KMS-11 (cell line): Measurements from ENCODE around the gene CIPC.

Experiments used
- H2AFZ ChIP-seq: fragments of 200-600 bp; sonication (generic); 2 replicates; pipeline ENCODE4 v1.6.1; 2016; ENCODE audit warnings: antibody characterized with exemption, mixed run types, low read depth
- H3K27ac ChIP-seq: fragments of 200-600 bp; sonication (generic); 2 replicates; pipeline ENCODE4 v1.6.1; 2016; ENCODE audit warnings: mild to moderate bottlenecking, mixed run types
- H3K27me3 ChIP-seq: fragments of 200-600 bp; sonication (generic); 2 replicates; pipeline ENCODE4 v1.6.1; 2017; ENCODE audit warnings: mild to moderate bottlenecking, low read depth, mixed run types, moderate library complexity; ENCODE audit not compliant: insufficient read depth
- H3K36me3 ChIP-seq: fragments of 200-600 bp; sonication (generic); 2 replicates; pipeline ENCODE4 v1.6.1; 2017; ENCODE audit warnings: mild to moderate bottlenecking, mixed run types; ENCODE audit not compliant: insufficient read depth
- H3K4me1 ChIP-seq: fragments of 200-600 bp; sonication (generic); 2 replicates; pipeline ENCODE4 v1.6.1; 2016; ENCODE audit warnings: mild to moderate bottlenecking, low read depth, mixed run types; ENCODE audit not compliant: poor library complexity, severe bottlenecking
- H3K4me2 ChIP-seq: fragments of 200-600 bp; sonication (generic); 2 replicates; pipeline ENCODE4 v1.7.0; 2016; ENCODE audit warnings: mild to moderate bottlenecking, mixed run types
- H3K4me3 ChIP-seq: fragments of 200-600 bp; sonication (generic); IDR thresholded peaks from 2 replicates; pipeline ENCODE4 v1.6.1; 2017; ENCODE audit warnings: low read depth, low read length, mixed read lengths; ENCODE audit not compliant: insufficient read depth
- H3K79me2 ChIP-seq: fragments of 200-600 bp; sonication (generic); 2 replicates; pipeline ENCODE4 v1.6.1; 2016; ENCODE audit warnings: low read depth, mixed run types; ENCODE audit not compliant: insufficient read depth
- H3K9ac ChIP-seq: fragments of 200-600 bp; sonication (generic); 2 replicates; pipeline ENCODE4 v1.6.1; 2016; ENCODE audit warnings: mild to moderate bottlenecking, mixed run types
- H4K20me1 ChIP-seq: fragments of 200-600 bp; sonication (generic); 2 replicates; pipeline ENCODE4 v1.6.1; 2016; ENCODE audit warnings: mild to moderate bottlenecking, mixed run types; ENCODE audit not compliant: insufficient read depth
- TF ChIP-seq, protein P1 (sequence below): fragments of 200-600 bp; sonication (generic); conservative IDR thresholded peaks from 2 replicates; pipeline ENCODE4 v1.6.1; 2017; ENCODE audit warnings: low read depth, mild to moderate bottlenecking, antibody characterized with exemption, low read length, moderate library complexity, mixed read lengths

Gene CIPC

DNA sequence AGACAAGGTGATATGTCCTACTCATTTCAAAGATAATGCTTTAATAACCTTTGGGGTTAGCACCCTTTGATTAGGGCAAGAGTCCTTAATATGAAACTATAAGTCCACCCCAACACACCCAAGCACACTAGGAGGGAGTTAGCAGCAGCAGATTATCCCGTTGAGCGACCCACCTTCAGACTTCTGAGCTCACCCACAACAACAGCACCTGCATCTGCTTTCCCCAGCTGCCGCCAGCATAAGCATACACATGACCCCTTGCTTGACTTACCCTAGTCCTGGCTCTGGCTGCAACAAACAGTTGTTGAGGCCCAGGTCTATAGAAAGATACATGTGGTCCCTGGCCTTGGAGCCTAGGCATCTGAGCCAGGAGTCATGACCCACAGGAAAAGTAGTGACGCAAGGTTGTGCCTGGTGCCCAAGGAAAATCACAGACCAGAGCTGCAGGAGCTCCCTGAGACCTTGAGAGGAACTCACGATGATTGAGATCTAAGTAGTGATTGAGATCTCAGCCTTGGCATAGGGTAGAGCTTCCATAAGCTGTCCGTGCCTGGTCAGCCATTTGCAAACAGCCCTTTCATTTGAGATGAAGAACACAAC is 24.6 kb downstream of the CIPC start:
- no peak overlapping the region for H2AFZ ChIP-seq
- no peak overlapping the region for H3K4me3 ChIP-seq
- no peaks in the 10 kb centered on the region for H4K20me1 ChIP-seq
- H3K27ac ChIP-seq, result no peak overlapping the region
- no peaks in the 10 kb centered on the region for H3K79me2 ChIP-seq
- H3K4me1 ChIP-seq, result peaks cover 34% of the 10 kb centered on the region
- H3K36me3 ChIP-seq, result no peaks in the 10 kb centered on the region
- peak overlapping the region; percentile 97; the same call in 1 of the 2 replicates for H3K4me2 ChIP-seq
- TF ChIP-seq, protein P1, sequence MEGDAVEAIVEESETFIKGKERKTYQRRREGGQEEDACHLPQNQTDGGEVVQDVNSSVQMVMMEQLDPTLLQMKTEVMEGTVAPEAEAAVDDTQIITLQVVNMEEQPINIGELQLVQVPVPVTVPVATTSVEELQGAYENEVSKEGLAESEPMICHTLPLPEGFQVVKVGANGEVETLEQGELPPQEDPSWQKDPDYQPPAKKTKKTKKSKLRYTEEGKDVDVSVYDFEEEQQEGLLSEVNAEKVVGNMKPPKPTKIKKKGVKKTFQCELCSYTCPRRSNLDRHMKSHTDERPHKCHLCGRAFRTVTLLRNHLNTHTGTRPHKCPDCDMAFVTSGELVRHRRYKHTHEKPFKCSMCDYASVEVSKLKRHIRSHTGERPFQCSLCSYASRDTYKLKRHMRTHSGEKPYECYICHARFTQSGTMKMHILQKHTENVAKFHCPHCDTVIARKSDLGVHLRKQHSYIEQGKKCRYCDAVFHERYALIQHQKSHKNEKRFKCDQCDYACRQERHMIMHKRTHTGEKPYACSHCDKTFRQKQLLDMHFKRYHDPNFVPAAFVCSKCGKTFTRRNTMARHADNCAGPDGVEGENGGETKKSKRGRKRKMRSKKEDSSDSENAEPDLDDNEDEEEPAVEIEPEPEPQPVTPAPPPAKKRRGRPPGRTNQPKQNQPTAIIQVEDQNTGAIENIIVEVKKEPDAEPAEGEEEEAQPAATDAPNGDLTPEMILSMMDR, result no peak
- no peak overlapping the region for H3K9ac ChIP-seq
- H3K27me3 ChIP-seq, result peaks cover 4% of the 10 kb centered on the region; the same call in 1 of the 2 replicates

GRCh38 chr14:77123381-77124325 is 25.6 kb downstream of the CIPC start:
- no peaks in the 10 kb centered on the region for H4K20me1 ChIP-seq
- H3K9ac ChIP-seq, result no peak overlapping the region
- H3K4me2 ChIP-seq, result no peak overlapping the region
- no peak overlapping the region for H2AFZ ChIP-seq
- H3K36me3 ChIP-seq, result no peaks in the 10 kb centered on the region
- peaks cover 4% of the 10 kb centered on the region; the same call in 1 of the 2 replicates for H3K27me3 ChIP-seq
- no peak overlapping the region for H3K27ac ChIP-seq
- peaks cover 34% of the 10 kb centered on the region for H3K4me1 ChIP-seq
- H3K79me2 ChIP-seq, result no peaks in the 10 kb centered on the region
- TF ChIP-seq, protein P1, result no peak
- H3K4me3 ChIP-seq, result no peak overlapping the region

GRCh38 chr14:77124345-77125280 is 26.6 kb downstream of the CIPC start:
- no peak overlapping the region for H3K27ac ChIP-seq
- H3K27me3 ChIP-seq, result peaks cover 8% of the 10 kb centered on the region; the same call in 1 of the 2 replicates
- no peaks in the 10 kb centered on the region for H3K36me3 ChIP-seq
- no peaks in the 10 kb centered on the region for H4K20me1 ChIP-seq
- H3K79me2 ChIP-seq, result no peaks in the 10 kb centered on the region
- H3K4me1 ChIP-seq, result peaks cover 31% of the 10 kb centered on the region
- H2AFZ ChIP-seq, result no peak overlapping the region
- no peak overlapping the region for H3K9ac ChIP-seq
- H3K4me3 ChIP-seq, result no peak overlapping the region
- TF ChIP-seq, protein P1, result no peak
- no peak overlapping the region for H3K4me2 ChIP-seq

GRCh38 chr14:77125281-77125801 is 27.3 kb downstream of the CIPC start:
- Histone ChIP-seq H3K27ac (no peak overlapping the region), H2AFZ (no peak overlapping the region), H3K79me2 (no peaks in the 10 kb centered on the region), H3K36me3 (no peaks in the 10 kb centered on the region), H3K4me3 (no peak overlapping the region), H3K4me1 (peaks cover 24% of the 10 kb centered on the region), H3K9ac (no peak overlapping the region), H3K4me2 (no peak overlapping the region), H3K27me3 (peaks cover 8% of the 10 kb centered on the region; the same call in 1 of the 2 replicates), H4K20me1 (no peaks in the 10 kb centered on the region)
- TF ChIP-seq, protein P1, result no peak
